ENCODE measurements around the gene TRPM3.

GRCh38 chr9:70498866-70499265 lies 622.6 kb downstream of the TRPM3 start:
- TF ChIP-seq CTCF (IDR thresholded peaks at IDR 0.05) (no peak), POLR2A (IDR thresholded peaks at IDR 0.05) (no peak)
